Transverse colon (tissue), 3 donors: ENCODE data around the gene ANKIB1.

Source experiments
- EP300 ChIP-seq: sonication (generic); formaldehyde crosslinking; IDR thresholded peaks from one replicate; pipeline ENCODE4 v1.6.1; 2017; ENCODE audit warnings: antibody characterized with exemption, low read depth
- POLR2A ChIP-seq: fragments of 450-650 bp; IDR thresholded peaks from one replicate; pipeline ENCODE4 v1.6.1; 2016; ENCODE audit warnings: antibody characterized with exemption, mild to moderate bottlenecking, moderate library complexity
- TF ChIP-seq, protein P1 (sequence below), 5 experiments: fragments of 200-600 bp in 3 of 5; fragments of 450-650 bp in 2 of 5; sonication (generic) in 3 of 5; IDR thresholded peaks; 1 replicate in 2 of 5; 2 replicates in 3 of 5; pipeline ENCODE4 v1.5.1; 2016 to 2017; ENCODE audit warnings: antibody characterized with exemption in 5 of 5, inconsistent platforms in 3 of 5, mild to moderate bottlenecking in 2 of 5, moderate library complexity in 1 of 5

GRCh38 chr7:92331508-92331907 is 85.7 kb downstream of the ANKIB1 start:
- TF ChIP-seq, protein P1, sequence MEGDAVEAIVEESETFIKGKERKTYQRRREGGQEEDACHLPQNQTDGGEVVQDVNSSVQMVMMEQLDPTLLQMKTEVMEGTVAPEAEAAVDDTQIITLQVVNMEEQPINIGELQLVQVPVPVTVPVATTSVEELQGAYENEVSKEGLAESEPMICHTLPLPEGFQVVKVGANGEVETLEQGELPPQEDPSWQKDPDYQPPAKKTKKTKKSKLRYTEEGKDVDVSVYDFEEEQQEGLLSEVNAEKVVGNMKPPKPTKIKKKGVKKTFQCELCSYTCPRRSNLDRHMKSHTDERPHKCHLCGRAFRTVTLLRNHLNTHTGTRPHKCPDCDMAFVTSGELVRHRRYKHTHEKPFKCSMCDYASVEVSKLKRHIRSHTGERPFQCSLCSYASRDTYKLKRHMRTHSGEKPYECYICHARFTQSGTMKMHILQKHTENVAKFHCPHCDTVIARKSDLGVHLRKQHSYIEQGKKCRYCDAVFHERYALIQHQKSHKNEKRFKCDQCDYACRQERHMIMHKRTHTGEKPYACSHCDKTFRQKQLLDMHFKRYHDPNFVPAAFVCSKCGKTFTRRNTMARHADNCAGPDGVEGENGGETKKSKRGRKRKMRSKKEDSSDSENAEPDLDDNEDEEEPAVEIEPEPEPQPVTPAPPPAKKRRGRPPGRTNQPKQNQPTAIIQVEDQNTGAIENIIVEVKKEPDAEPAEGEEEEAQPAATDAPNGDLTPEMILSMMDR (IDR thresholded peaks at IDR 0.05): no peak
- TF ChIP-seq EP300 (no peak), POLR2A (no peak)
